ENCODE results near the gene SETD6.

The SETD6 gene

DNA sequence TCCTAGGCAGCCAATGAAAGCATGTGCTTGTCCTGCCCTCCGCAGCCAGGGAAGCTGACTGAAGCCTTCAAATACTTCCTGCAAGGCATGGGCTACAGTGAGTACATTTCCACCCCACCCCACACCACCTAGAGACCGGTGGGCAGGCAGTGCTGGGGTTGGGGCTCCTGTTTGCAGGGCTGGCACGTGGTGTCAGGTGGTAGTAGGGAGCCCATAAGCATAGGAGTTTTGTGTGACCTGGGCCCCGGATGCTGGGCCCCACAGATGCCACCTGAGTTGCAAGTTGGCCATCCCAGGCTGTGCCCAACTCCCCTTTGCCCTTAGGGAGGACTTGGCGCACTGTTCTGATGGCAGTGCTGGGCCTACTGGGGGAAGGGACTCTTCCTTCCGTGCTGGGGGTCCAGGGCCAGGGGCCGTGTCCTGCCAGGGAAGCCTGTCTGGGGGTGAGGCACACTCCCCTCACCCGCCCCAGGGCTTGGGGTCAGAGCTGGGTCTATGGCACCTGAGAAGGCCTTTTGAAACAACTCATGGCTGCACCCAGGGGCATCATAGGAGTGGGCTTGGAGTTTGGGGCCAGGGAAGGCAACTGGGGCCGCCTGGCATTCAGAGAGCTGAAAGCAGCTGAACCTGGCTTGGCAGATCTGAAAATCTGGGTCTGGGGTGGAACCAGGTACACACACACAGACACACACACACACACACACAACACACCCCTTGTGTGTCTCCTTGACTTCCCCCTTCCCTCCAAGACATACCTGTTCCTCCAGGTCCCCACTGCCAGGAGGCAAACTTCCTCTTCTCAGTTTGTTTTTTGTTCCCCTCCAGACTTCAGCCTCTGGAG, 5.8 kb upstream of the SETD6 start:
- DNase-seq, result no peak

DNA sequence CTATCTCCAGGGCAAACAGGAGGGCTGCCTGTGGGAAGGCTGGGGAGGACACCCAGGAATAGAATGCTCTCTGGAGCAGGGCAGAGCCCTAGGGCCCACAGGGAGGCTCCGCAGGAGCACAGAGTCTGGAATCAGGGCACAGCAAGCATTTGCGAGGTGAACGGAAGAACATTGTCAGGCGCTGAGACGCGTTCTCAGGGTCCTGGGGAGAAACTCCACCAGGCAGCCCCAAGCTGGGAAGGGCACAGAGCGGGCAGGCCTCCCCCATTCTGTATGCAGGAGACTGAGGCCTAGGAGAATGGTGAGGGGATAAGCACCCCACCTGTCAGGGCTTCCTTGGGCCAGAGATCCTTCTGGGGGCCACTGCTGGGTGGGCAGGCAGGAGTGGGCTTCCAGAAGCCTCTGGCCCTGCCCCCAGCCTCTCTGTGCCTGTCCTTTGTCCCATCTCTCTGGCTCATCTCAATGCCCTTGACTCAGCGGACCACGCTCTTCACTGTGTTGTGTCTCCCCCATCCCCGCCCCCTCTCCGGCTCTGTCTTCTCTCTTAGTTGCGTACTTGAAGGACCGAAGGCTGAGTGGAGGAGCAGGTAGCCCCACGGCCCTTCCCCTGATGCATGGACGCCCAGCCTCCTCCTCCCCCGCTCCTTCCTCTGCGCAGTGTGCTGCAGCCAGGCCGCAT, 5.1 kb upstream of the SETD6 start:
- DNase-seq, result no peak

DNA sequence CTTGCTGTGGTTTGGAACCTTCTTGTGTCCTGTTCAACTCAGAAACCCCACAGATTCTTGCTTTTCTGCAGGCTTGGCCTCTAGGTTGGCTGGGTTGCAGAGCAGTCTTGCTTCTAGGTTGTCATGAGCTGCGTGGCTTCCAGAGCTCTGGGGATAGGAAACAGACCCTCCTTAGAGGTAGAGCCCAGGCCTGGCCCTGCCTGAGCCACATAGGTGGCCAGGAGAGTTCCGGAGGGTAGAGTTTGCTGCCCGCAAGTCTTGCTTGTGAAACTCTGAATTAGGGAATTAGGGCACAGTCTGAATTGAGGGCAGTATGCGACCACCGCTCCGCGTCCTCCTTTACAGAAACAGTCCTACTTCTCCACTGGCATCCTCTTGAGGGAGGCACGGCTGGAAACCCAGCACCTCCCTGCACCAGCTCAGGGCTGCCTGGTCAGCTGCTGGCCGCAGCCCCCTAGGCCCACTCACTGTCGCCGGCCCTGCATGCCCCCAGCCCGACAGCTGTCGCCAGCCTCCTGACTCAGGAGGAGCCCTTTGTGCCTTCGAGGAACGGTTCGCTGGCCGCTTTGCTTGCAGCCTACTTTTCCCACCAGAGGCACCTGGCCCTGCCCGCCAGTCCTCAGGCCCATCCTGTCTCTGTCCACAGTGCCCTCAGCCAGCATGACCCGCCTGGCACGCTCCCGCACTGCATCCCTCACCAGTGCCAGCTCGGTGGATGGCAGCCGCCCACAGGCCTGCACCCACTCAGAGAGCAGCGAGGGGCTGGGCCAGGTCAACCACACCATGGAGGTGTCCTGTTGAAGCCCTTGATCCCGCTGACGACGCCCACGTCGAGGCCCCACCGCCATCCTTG, 4.3 kb upstream of the SETD6 start:
- no peak for DNase-seq

DNA sequence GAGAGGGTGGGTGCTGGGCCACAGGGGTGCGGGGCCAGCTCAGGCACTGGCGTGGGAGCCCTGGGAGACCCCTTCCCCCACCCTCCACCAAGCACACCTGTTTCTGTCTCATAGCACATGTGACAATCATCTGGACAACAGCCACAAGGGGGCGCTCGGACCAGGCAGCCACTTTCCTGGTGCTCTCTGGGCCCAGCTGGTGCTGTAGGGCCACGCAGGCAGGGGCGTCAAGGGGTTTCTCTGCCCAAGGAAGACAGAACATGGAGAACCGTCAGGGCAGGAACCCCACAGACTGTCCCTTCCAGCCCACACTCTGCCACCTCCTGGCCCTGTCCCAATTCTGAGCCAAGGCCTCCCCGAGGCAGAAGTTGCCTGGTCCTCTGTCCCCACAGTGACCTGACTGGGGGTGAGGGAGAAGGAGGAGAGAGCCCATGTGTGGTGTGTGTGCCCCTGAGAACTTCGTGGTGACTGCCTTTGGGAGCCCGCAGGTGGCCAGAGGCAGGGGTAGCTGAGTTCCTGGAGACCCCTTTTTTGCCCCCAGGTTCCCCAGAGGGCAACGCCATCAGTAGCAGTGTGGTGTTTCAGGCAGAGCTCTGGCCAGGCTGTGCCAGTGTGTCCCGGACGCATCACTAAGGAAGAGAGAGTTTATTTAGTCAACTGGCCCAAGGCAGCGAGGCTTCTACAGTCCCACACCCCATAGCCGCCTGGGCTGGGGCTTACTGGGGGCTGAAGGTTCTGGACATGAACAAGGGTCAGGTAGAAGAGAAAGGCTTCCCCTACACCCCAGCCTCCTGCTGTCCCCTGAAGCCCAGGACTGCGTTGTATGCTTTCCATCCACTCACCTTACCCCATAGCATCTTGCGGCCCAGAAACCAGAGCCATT, 3.1 kb upstream of the SETD6 start:
- peak; percentile 15 for DNase-seq

DNA sequence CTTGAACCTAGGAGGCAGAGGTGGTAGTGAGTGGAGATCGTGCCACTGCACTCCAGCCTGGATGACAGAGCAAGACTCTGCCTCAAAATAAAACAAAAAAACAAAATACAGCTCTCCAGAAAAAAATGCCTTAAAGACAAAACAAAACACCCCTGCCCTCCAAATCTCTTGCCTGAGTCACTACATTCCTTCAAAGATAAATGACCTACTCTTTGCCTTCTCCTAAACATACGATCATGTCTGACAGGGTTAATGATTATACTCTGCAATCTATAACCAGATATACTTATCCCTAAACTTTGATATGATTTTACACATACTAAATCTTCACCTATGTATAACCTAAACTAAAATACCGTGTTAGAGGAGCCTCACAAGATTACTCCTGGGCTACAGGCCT, 1.4 kb upstream of the SETD6 start:
- DNase-seq, result no peak

DNA sequence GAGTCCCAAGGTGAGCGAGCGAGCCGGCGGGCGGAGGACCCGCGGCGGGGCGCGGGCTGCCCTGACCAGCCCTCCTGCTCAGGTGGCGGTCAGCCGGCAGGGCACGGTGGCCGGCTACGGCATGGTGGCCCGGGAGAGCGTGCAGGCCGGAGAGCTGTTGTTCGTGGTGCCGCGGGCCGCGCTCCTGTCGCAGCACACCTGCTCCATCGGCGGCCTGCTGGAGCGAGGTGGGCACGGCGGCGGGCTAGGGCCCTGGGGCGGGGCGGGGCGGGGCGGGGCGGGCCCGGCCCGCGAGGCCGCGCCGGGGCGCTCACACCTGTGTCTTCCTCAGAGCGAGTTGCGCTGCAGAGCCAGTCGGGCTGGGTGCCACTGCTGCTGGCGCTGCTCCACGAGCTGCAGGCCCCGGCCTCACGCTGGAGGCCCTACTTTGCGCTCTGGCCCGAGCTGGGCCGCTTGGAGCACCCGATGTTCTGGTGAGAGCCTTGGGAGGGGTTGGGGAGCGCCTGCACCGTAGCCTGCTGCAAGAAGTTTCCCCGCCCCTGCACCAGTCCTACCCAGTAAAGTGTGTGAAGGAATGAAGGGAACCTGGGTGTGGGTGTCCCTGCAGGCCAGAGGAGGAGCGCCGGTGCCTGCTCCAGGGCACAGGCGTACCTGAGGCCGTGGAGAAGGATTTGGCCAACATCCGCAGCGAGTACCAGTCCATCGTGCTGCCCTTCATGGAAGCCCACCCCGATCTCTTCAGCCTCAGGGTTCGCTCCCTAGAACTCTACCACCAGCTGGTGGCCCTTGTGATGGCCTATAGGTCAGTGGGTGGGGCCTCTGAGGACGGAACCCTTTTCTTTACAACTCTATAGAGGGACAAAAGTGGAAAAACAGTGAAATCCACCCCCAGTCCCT, 802 bp downstream of the SETD6 start:
- no peak for DNase-seq

DNA sequence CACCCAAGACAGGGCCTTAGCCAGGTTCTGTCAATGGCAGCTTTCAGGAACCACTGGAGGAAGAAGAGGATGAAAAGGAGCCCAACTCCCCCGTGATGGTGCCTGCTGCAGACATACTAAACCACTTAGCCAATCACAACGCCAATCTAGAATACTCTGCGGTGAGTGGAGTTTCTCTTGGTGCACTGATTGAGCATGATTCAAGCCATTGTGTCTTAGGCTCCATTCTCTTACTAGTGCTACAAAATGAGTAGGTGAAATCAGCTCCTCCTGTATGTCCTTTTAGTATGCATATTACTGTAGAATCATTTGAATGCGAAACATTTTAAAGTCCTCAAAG, 1.4 kb downstream of the SETD6 start:
- DNase-seq, result no peak

DNA sequence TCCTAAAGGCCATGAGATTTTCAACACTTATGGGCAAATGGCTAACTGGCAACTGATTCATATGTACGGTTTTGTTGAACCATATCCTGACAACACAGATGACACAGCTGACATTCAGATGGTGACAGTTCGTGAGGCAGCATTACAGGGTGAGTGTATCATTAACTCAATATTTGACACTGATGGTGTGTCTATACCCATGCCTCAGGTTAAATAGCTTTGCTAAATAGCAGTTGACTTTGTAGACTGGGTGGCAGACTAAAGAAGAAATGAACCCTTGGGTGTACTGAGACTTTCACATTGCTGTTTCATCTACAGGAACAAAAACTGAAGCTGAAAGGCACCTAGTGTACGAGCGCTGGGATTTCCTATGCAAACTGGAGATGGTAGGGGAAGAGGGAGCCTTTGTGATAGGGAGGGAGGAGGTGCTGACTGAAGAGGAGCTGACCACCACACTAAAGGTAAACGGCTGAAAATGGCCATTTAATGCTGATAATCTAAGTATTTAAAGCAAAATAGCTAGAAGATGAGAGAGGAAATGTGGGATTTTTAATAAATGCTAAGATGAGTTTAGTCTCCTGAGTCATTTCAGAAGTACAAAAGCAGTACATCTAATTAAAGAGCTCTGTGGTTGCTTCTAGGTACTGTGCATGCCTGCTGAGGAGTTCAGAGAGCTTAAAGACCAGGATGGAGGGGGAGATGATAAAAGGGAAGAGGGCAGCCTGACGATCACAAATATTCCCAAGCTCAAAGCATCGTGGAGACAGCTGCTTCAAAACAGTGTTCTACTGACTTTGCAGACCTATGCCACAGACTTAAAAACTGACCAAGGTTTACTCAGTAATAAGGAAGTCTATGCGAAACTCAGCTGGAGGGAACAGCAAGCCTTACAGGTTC, 3.0 kb downstream of the SETD6 start:
- no peak for DNase-seq

DNA sequence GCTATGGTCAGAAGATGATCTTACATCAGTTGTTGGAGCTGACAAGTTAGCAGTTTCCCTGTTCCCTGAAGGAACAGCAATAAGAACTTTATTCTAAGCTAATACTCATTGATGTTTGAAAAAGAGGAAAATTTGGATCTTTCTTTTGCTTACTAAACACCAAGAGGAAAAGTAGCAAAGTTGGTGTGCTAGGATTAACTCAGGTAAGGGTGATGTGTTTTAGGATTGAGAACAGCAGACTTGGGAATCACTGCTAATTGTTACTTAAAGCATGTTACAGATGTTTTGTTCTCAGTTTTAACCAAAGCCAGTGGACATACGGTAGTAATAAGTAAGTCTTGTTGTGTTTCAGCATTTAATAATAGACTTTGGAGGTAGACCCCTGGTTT, 3.7 kb downstream of the SETD6 start:
- no peak for DNase-seq

DNA sequence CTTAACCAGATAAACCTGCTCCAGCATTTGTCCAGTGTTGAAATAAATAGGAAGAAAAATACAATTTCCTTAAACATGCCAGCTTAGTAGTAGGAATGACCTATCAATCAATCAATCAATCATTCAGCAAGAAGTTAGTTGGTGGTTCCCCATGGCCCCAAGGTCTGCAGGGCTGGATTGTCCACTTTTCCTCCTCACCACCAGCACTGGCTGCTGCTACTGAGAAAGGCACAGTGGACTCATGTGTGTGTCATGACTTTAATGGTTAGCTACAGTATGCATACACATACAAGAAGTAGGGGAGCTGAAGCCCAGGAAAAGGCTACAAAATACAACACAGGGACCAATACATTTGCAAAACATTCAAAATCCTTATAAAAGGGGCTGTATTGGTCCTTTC, 4.4 kb downstream of the SETD6 start:
- no peak for DNase-seq

DNA sequence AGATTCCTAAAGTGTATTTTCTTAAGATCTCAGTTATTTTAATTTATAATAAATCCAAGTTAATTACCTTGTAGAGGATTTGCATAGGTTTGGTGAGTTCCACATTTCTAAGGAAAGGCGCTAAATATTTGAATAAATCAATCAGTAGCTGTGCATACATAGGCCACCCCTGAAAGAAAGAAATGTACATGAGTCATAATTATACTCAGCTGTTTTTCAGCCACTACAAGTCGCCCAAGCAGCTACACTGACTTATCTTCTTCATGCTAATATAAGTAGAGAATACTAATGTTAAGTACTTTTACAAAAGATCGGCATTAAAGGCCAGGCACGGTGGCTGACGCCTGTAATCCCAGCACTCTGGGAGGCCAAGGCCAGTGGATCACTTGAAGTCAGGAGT, 14.9 kb downstream of the SETD6 start:
- DNase-seq, result no peak

DNA sequence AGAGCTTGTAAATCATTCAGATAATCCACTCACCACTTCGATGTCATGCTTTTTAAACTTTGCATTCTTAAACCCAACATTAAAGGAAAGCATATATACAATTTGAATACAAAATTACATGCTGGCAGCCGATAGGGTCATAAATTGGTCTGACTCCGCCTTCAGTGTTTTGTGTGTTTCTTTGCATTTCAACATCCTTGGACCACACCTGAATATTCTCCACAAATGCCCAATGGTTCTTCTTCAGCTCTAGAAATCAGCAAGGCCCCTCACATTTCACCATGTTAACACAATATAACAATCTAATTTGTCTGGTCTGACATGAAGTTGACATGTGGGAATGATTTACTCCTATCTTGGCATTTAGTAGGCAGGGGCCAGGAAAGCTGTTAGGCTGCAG, 17.1 kb downstream of the SETD6 start:
- no peak for DNase-seq

DNA sequence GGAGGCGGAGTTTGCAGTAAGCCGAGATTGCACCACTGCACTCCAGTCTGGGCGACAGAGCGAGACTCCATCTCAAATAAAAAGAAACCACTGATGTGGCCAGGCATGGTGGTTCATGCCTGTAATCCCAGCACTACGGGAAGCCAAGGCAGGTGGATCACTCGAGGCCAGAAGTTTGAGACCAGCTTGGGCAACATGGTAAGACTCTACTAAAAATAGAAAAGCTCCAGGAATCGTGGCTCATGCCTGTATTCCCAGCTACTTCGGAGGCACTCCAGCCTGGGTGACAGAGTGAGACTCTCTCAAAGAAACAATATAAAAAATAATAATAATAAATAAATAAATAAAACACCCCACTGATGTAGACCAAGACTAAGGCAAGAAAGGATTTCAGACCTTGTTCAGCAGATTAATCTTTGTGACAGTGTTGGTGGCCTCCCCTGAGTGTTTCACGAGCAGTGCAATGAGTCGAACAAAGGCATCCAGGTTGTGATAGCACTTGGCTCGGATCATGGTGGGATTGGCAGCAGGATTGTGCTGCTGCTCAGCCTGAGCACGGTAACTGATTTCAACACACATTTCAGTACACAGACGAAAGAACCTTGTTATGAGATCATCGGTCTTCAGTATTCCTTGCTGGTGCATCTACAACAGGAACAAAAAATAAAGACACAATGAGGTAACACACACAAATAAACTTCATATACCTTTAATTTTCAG, 18.6 kb downstream of the SETD6 start:
- DNase-seq, result no peak

DNA sequence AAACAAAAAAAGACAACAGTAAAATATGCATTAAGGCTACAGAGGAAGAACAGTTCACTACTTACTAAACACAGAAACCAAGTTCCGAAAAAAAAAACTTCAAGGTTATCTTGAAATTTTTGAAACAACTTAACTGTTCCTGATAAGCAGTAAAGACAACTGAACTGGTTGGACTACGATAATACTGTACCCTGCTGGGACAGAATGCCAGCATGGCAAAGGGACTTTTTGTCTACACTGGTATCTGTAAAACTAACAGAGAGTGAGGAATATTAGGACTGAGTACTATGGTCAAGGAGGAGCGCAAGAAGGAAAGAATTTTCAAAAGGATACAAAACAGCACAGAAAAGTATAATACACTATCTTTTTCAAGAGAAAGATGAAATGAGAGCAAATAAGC, 19.8 kb downstream of the SETD6 start:
- no peak for DNase-seq

DNA sequence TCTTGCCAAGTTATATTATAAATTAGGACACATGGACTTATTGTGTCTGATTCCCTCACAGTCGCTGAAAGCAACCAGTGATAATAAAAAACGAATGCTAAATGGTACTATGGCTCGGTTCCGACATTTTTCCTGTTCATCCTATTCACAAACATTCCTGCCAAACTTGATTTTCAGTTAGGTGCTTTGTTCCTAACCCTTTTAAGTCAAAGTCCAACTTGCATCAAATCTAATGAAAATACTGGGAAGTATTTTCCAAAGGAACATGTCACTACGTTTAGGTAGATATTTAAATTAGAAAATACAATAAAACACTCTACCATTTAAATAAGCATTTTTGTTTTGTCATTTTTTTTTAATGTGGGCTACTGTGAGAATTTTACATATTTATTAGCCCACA, 21.0 kb downstream of the SETD6 start:
- no peak for DNase-seq

DNA sequence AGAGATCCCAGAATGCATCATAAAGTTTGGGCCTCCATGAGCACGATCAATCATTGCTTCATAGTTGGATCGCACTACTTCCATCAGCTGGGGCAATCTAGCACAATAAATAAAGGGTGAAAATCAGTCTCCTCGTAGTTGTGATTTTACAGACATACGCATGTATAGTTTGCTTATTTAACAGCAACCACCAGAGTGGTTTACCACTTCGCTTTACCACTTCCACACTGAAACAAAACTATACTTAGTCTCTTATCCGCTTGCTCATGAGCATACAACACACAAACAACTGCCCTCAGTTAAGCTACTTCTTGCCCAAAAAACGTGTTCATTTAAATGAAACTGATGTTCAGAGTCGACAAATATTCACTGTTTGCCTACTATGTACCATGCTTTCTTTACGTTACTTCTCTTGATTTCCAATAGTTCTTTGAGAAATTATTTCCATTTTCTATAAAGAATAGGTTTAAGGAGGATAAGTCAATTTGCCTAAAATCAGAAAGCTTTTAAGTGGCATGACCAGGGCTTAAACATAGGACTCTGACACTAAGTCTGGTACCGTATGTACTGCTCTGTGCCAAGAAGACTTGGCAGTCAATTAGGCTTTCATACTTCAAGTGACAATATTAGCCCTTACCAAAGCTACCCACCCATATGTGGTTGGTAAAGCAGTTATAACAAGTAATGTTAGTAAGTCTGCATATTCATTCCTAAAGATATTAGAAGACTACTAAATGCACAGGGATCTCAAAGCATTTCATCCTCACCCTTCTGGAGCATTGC, 22.0 kb downstream of the SETD6 start:
- DNase-seq, result no peak

DNA sequence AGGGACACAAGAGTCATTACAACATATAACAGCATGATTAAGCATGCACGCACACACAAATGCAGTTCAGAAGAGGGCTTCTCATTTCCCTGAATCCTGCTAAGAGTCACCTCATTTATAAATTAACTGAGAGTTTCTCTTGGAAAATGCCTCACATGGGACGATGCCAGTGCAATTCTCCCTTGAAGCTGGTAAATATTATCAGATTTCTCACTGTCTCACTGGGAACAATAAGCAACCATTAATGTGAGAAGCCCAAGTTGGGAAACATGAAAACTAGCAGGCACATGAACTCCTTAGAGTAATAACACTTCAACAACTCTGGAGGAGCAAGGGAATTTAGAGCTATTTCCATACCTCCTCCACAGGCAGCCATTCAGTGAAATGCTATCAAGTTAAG, 26.4 kb downstream of the SETD6 start:
- DNase-seq, result no peak

DNA sequence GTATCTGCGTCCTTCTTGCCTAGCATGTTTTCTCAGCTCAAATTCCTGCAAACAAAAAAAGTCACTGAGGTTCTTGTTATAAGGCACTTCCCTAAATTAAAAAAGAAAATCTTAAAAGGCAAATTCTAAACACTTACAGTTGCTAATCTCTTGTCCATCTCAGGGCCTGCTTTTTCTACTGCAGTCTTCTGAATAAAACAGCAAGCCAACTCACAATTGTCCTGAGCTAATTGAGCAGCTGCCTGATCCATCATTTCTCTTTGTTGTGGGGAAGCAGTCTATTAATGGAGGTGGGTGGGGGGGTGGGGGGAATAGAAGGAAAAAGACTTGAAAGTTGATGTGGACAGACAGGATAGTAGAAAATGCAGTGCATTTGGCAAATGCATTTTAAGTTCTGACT, 27.0 kb downstream of the SETD6 start:
- DNase-seq, result no peak

DNA sequence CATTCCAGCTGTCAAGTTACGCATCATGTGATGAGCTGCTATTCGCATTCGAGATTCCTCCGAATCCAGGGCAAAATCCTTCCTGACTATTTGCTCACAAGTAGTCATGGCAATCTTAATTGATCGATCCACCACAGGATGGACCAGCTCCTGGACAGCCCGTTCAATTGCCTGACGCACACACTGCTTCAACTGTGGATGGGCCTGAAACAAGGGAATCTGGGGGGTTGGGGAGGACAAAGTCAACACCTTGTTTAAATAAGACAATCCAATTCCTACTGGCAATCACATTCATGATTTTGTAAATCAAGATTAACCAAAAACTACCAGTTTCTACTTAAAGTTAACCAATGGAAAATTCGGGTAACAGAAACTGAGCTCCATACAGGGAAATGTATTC, 28.4 kb downstream of the SETD6 start:
- DNase-seq, result no peak
